ENCODE results near the gene ASMT.

ASMT gene

DNA sequence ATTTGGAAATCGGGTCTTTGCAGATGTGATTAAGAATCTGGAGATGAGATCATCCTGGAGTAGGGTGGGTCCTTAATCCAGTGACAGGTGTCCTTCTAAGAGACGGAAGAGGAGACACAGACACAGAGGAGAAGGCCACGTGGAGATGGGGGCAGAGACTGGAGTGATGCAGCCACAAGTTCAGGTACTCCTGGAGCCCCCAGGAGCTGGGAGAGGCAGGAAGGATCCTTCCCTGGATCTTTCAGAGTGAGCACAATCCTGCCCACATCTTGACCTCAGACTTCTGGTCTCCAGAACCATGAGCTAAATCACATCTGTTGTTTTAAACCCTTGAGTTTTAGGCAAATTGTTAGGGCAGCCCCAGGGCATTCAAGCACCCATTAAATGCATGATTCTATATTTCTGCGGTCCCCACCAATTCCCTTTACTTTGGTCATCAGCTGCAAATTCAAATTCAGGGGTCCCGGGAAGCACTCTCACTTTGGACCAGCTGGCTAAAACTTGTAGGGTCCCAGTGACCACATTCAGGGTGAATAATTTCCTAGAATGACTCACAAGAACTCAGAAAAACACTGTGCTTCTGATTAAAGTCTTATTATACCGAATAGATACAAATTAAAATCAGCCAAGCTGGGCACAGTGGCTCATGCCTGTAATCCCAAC is 36.2 kb upstream of the ASMT start:
- Histone ChIP-seq H2AFZ (ENCODE audit: low read length) (no peak overlapping the region), H3K27ac (ENCODE audit: low read depth, low read length, poor library complexity, severe bottlenecking) (no peak overlapping the region), H3K79me2 (ENCODE audit: insufficient read depth, low read length) (no peaks in the 10 kb centered on the region), H3K4me2 (ENCODE audit: low read length) (no peak overlapping the region), H3K36me3 (ENCODE audit: insufficient read depth, low read length) (no peaks in the 10 kb centered on the region), H3K9me3 (ENCODE audit: low read length) (no peaks in the 10 kb centered on the region), H3K4me1 (ENCODE audit: insufficient read depth, low read length, severe bottlenecking) (peaks cover 13% of the 10 kb centered on the region), H3K4me3 (ENCODE audit: low read depth, low read length, poor library complexity, severe bottlenecking) (no peak overlapping the region), H4K20me1 (ENCODE audit: insufficient read depth, low read length) (no peaks in the 10 kb centered on the region), H3K9me2 (ENCODE audit: low read depth, low read length) (no peaks in the 10 kb centered on the region), H3K9ac (ENCODE audit: low read length) (no peak overlapping the region), H3K27me3 (ENCODE audit: insufficient read depth, low read length) (no peaks in the 10 kb centered on the region), H3F3A (ENCODE audit: insufficient read depth, low read length) (peaks cover 4% of the 10 kb centered on the region)
- TF ChIP-seq, protein P1, sequence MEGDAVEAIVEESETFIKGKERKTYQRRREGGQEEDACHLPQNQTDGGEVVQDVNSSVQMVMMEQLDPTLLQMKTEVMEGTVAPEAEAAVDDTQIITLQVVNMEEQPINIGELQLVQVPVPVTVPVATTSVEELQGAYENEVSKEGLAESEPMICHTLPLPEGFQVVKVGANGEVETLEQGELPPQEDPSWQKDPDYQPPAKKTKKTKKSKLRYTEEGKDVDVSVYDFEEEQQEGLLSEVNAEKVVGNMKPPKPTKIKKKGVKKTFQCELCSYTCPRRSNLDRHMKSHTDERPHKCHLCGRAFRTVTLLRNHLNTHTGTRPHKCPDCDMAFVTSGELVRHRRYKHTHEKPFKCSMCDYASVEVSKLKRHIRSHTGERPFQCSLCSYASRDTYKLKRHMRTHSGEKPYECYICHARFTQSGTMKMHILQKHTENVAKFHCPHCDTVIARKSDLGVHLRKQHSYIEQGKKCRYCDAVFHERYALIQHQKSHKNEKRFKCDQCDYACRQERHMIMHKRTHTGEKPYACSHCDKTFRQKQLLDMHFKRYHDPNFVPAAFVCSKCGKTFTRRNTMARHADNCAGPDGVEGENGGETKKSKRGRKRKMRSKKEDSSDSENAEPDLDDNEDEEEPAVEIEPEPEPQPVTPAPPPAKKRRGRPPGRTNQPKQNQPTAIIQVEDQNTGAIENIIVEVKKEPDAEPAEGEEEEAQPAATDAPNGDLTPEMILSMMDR (IDR thresholded peaks at IDR 0.05; ENCODE audit: low read length) = no peak
- no peak for TF ChIP-seq EZH2 (IDR thresholded peaks at IDR 0.05; ENCODE audit: borderline replicate concordance, low read length)

DNA sequence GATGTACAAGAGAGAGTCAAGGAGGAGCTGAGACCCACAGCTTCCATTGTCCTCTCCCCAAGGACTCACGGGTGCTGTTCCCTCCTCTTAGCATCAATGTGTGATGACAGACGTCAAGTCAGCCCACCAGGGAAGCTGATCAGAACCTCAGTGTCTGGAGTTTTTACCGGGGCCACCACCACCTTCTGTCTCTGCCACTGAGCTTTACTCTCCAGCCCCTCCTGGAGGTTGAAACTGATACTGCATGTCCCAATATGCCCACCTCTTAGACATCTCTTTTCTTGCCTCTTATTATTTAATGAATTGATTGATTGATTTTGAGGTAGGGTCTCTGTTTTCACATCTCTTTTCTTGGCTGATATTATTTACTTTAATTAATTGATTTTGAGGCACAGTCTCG is 33.7 kb upstream of the ASMT start:
- Histone ChIP-seq H3K27me3 (ENCODE audit: insufficient read depth, low read length) (no peaks in the 10 kb centered on the region), H3K9me3 (ENCODE audit: low read length) (no peaks in the 10 kb centered on the region), H4K20me1 (ENCODE audit: insufficient read depth, low read length) (no peaks in the 10 kb centered on the region), H3K4me1 (ENCODE audit: insufficient read depth, low read length, severe bottlenecking) (peaks cover 13% of the 10 kb centered on the region), H2AFZ (ENCODE audit: low read length) (no peak overlapping the region), H3F3A (ENCODE audit: insufficient read depth, low read length) (peaks cover 8% of the 10 kb centered on the region), H3K4me3 (ENCODE audit: low read depth, low read length, poor library complexity, severe bottlenecking) (no peak overlapping the region), H3K27ac (ENCODE audit: low read depth, low read length, poor library complexity, severe bottlenecking) (no peak overlapping the region), H3K9me2 (ENCODE audit: low read depth, low read length) (no peaks in the 10 kb centered on the region), H3K9ac (ENCODE audit: low read length) (no peak overlapping the region), H3K36me3 (ENCODE audit: insufficient read depth, low read length) (no peaks in the 10 kb centered on the region), H3K4me2 (ENCODE audit: low read length) (no peak overlapping the region), H3K79me2 (ENCODE audit: insufficient read depth, low read length) (no peaks in the 10 kb centered on the region)
- no peak for TF ChIP-seq EZH2 (IDR thresholded peaks at IDR 0.05; ENCODE audit: borderline replicate concordance, low read length)
- TF ChIP-seq, protein P1 (IDR thresholded peaks at IDR 0.05; ENCODE audit: low read length) = peak; percentile 79

DNA sequence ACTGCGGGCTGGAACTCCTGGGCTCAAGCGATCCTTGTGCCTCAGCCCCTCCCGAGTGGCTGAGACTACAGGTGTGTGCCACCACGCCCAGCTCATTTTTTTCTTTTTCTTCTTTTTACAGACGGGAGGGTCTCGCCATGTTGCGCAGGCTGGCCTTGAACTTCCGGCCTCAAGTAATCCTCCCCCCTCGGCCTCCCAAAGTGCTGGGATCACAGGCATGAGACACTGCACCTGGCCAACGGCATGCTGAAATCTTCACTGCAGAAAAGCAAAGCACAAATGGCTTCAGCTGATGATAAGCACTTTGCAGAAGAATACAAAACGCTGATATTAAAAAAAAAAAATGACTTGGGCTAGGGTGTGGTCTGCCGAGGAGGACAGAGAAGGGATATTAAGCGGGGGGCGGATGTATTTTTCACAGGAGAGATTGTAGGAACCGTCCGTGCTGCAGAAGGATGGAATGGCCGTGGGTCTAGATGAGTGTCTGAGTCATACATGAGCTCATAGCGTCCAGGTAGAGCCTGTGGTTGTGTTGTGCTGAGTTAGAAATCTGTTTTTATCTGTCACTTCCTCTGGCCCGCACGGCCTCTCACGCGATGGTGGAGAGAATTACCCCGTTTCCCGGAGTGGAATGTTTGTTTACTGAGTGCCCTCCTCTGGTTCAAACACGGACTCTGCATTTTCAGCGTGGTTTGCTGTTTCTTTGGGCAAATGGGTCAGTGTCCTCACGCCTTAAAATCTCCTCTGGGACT is 32.0 kb upstream of the ASMT start:
- Histone ChIP-seq H3K9me2 (ENCODE audit: low read depth, low read length) (no peaks in the 10 kb centered on the region), H3K27me3 (ENCODE audit: insufficient read depth, low read length) (no peaks in the 10 kb centered on the region), H3K9me3 (ENCODE audit: low read length) (no peaks in the 10 kb centered on the region), H3K4me3 (ENCODE audit: low read depth, low read length, poor library complexity, severe bottlenecking) (peak overlapping the region; percentile 40), H3K9ac (ENCODE audit: low read length) (peak overlapping the region; percentile 41; the same call in 1 of the 2 replicates), H2AFZ (ENCODE audit: low read length) (peak overlapping the region; percentile 81; the same call in 1 of the 2 replicates), H3K4me2 (ENCODE audit: low read length) (peak overlapping the region; percentile 75), H3K36me3 (ENCODE audit: insufficient read depth, low read length) (no peaks in the 10 kb centered on the region), H3K27ac (ENCODE audit: low read depth, low read length, poor library complexity, severe bottlenecking) (peak overlapping the region; percentile 82), H4K20me1 (ENCODE audit: insufficient read depth, low read length) (no peaks in the 10 kb centered on the region), H3K79me2 (ENCODE audit: insufficient read depth, low read length) (no peaks in the 10 kb centered on the region), H3K4me1 (ENCODE audit: insufficient read depth, low read length, severe bottlenecking) (peaks cover 25% of the 10 kb centered on the region), H3F3A (ENCODE audit: insufficient read depth, low read length) (peaks cover 12% of the 10 kb centered on the region)
- TF ChIP-seq EZH2 (IDR thresholded peaks at IDR 0.05; ENCODE audit: borderline replicate concordance, low read length) = no peak
- TF ChIP-seq, protein P1 (IDR thresholded peaks at IDR 0.05; ENCODE audit: low read length) = no peak
